ENCODE results near the gene DNMBP.

DNA sequence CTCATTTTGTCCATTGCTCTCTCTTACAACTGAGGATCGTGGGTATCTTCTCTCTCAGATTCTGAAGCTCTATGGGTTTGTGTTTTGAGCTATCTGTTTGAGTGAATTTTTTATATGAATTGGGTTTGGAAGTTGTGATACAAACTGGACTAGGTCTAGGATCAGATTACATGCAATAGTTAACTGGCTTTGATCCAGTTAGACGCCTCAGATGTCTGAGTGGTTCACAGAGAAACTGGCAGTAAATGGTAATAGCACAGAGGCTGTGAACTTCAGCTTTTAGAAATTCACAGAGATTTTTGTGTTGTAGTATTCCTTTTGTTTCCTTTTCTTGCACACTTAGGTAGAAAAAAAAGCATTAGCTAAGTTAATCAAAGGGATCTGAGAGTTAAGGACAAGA, 12.7 kb upstream of the DNMBP start:
- TF ChIP-seq ZNF274 (IDR thresholded peaks at IDR 0.05; ENCODE audit: low read depth, low read length) (no peak), YY1 (IDR thresholded peaks at IDR 0.05; ENCODE audit: insufficient read depth, insufficient read length) (no peak)

Data from NT2/D1 (cell line).